WTC11 (cell line): ENCODE measurements around the gene MAPK11.

Source experiments
- ATF6 ChIP-seq: sonication (generic); formaldehyde crosslinking; IDR thresholded peaks from 2 replicates; pipeline ENCODE4 v1.8.1; 2023; ENCODE audit warnings: mild to moderate bottlenecking, missing genetic modification reagents
- CTCF ChIP-seq: fragments of 200-600 bp; IDR thresholded peaks from 2 replicates; pipeline ENCODE4 v1.8.0; 2022; ENCODE audit warnings: antibody characterized with exemption
- MYBL2 ChIP-seq: sonication (generic); formaldehyde crosslinking; IDR thresholded peaks from 2 replicates; pipeline ENCODE4 v1.8.1; 2023; ENCODE audit warnings: mild to moderate bottlenecking, moderate library complexity, missing genetic modification reagents
- NFE2L1 ChIP-seq: sonication (generic); formaldehyde crosslinking; IDR thresholded peaks from 2 replicates; pipeline ENCODE4 v1.8.1; 2023; ENCODE audit warnings: missing genetic modification reagents
- NR1H2 ChIP-seq: sonication (generic); formaldehyde crosslinking; IDR thresholded peaks from 2 replicates; pipeline ENCODE4 v1.9.0; 2021; ENCODE audit warnings: mild to moderate bottlenecking, moderate library complexity, missing genetic modification reagents
- TEAD4 ChIP-seq: sonication (generic); formaldehyde crosslinking; IDR thresholded peaks from 2 replicates; pipeline ENCODE4 v1.8.0; 2022; ENCODE audit warnings: mild to moderate bottlenecking, missing genetic modification reagents
- TF ChIP-seq, protein P1 (sequence below): sonication (generic); formaldehyde crosslinking; IDR thresholded peaks from 2 replicates; pipeline ENCODE4 v1.8.1; 2023; ENCODE audit warnings: mild to moderate bottlenecking, missing genetic modification reagents
- TF ChIP-seq, protein P2 (sequence below): fragments of 250-450 bp; sonication (Bioruptor Pico); IDR thresholded peaks from 2 replicates; pipeline ENCODE4 v1.9.0; 2021; ENCODE audit warnings: mild to moderate bottlenecking, borderline replicate concordance

- no peak for TF ChIP-seq NFE2L1
- no peak for TF ChIP-seq NR1H2 (CRISPR knock-in tag)
- TF ChIP-seq, protein P1, sequence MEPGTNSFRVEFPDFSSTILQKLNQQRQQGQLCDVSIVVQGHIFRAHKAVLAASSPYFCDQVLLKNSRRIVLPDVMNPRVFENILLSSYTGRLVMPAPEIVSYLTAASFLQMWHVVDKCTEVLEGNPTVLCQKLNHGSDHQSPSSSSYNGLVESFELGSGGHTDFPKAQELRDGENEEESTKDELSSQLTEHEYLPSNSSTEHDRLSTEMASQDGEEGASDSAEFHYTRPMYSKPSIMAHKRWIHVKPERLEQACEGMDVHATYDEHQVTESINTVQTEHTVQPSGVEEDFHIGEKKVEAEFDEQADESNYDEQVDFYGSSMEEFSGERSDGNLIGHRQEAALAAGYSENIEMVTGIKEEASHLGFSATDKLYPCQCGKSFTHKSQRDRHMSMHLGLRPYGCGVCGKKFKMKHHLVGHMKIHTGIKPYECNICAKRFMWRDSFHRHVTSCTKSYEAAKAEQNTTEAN (CRISPR knock-in tag), result no peak
- TF ChIP-seq CTCF, result no peak
- no peak for TF ChIP-seq ATF6 (CRISPR knock-in tag)
- no peak for TF ChIP-seq TEAD4 (CRISPR knock-in tag)
- no peak for TF ChIP-seq MYBL2 (CRISPR knock-in tag)
- TF ChIP-seq, protein P2, sequence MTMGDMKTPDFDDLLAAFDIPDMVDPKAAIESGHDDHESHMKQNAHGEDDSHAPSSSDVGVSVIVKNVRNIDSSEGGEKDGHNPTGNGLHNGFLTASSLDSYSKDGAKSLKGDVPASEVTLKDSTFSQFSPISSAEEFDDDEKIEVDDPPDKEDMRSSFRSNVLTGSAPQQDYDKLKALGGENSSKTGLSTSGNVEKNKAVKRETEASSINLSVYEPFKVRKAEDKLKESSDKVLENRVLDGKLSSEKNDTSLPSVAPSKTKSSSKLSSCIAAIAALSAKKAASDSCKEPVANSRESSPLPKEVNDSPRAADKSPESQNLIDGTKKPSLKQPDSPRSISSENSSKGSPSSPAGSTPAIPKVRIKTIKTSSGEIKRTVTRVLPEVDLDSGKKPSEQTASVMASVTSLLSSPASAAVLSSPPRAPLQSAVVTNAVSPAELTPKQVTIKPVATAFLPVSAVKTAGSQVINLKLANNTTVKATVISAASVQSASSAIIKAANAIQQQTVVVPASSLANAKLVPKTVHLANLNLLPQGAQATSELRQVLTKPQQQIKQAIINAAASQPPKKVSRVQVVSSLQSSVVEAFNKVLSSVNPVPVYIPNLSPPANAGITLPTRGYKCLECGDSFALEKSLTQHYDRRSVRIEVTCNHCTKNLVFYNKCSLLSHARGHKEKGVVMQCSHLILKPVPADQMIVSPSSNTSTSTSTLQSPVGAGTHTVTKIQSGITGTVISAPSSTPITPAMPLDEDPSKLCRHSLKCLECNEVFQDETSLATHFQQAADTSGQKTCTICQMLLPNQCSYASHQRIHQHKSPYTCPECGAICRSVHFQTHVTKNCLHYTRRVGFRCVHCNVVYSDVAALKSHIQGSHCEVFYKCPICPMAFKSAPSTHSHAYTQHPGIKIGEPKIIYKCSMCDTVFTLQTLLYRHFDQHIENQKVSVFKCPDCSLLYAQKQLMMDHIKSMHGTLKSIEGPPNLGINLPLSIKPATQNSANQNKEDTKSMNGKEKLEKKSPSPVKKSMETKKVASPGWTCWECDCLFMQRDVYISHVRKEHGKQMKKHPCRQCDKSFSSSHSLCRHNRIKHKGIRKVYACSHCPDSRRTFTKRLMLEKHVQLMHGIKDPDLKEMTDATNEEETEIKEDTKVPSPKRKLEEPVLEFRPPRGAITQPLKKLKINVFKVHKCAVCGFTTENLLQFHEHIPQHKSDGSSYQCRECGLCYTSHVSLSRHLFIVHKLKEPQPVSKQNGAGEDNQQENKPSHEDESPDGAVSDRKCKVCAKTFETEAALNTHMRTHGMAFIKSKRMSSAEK (CRISPR knock-in tag), result no peak
Observed at GRCh38 chr22:50226063-50226874, 43.9 kb downstream of the MAPK11 start.
